ENCODE results near the gene DEUP1. TPM values are rescaled to one million over a fixed set of nuclear protein-coding genes. Genes with fewer than 3 reads are reported as not detected.

DEUP1 gene
- total RNA-seq, 3 donors from 2014 or later: not detected

- H3K4me1 Mint-ChIP-seq (ENCODE audit: low read depth): no peaks in the 10 kb centered on the region
- no peak overlapping the region for H3K4me3 Mint-ChIP-seq
- DNase-seq: no peak
- H3K9me3 Mint-ChIP-seq: peaks cover 9% of the 10 kb centered on the region
- no peak for ATAC-seq
- peaks cover 11% of the 10 kb centered on the region for H3K27me3 Mint-ChIP-seq (ENCODE audit: low read depth)
- H3K36me3 Mint-ChIP-seq (ENCODE audit: insufficient read depth): no peaks in the 10 kb centered on the region
Measured at GRCh38 chr11:93323747-93324146, 6.8 kb upstream of the DEUP1 start.

- no peak overlapping the region for H3K4me3 Mint-ChIP-seq
- H3K27me3 Mint-ChIP-seq (ENCODE audit: low read depth): peaks cover 18% of the 10 kb centered on the region
- ATAC-seq (no peak), DNase-seq (no peak)
- H3K9me3 Mint-ChIP-seq: peaks cover 2% of the 10 kb centered on the region
- H3K36me3 Mint-ChIP-seq (ENCODE audit: insufficient read depth): no peaks in the 10 kb centered on the region
- H3K4me1 Mint-ChIP-seq (ENCODE audit: low read depth): no peaks in the 10 kb centered on the region
Measured at GRCh38 chr11:93324500-93324899, 6.0 kb upstream of the DEUP1 start.

GRCh38 chr11:93326681-93327080 is 3.9 kb upstream of the DEUP1 start:
- Mint-ChIP-seq H3K4me3 (no peak overlapping the region), H3K27me3 (ENCODE audit: low read depth) (peaks cover 33% of the 10 kb centered on the region), H3K36me3 (ENCODE audit: insufficient read depth) (no peaks in the 10 kb centered on the region), H3K4me1 (ENCODE audit: low read depth) (peaks cover 6% of the 10 kb centered on the region), H3K9me3 (no peaks in the 10 kb centered on the region)
- DNase-seq (no peak), ATAC-seq (no peak)

- ATAC-seq: no peak
- no peaks in the 10 kb centered on the region for H3K9me3 Mint-ChIP-seq
- peaks cover 6% of the 10 kb centered on the region for H3K4me1 Mint-ChIP-seq (ENCODE audit: low read depth)
- H3K4me3 Mint-ChIP-seq: no peak overlapping the region
- no peaks in the 10 kb centered on the region for H3K36me3 Mint-ChIP-seq (ENCODE audit: insufficient read depth)
- DNase-seq: no peak
- H3K27me3 Mint-ChIP-seq (ENCODE audit: low read depth): peaks cover 49% of the 10 kb centered on the region
Measured at GRCh38 chr11:93329936-93330445, 551 bp upstream of the DEUP1 start.

GRCh38 chr11:93340223-93340622 is 9.7 kb downstream of the DEUP1 start:
- H3K27me3 Mint-ChIP-seq (ENCODE audit: low read depth): no peaks in the 10 kb centered on the region
- H3K4me1 Mint-ChIP-seq (ENCODE audit: low read depth): no peaks in the 10 kb centered on the region
- H3K4me3 Mint-ChIP-seq: no peak overlapping the region

GRCh38 chr11:93344855-93345333 is 14.4 kb downstream of the DEUP1 start:
- Mint-ChIP-seq H3K4me3 (no peak overlapping the region), H3K36me3 (ENCODE audit: insufficient read depth) (no peaks in the 10 kb centered on the region), H3K27me3 (ENCODE audit: low read depth) (peaks cover 6% of the 10 kb centered on the region), H3K4me1 (ENCODE audit: low read depth) (no peaks in the 10 kb centered on the region), H3K9me3 (no peaks in the 10 kb centered on the region)
- DNase-seq (no peak), ATAC-seq (no peak)

More at GRCh38 chr11:93340223-93340622, 9.7 kb downstream of the DEUP1 start:
- ATAC-seq (no peak), DNase-seq (no peak)
- Mint-ChIP-seq H3K9me3 (no peaks in the 10 kb centered on the region), H3K36me3 (ENCODE audit: insufficient read depth) (no peaks in the 10 kb centered on the region)

- H3K27me3 Mint-ChIP-seq (ENCODE audit: low read depth): peaks cover 6% of the 10 kb centered on the region
- H3K4me3 Mint-ChIP-seq: no peak overlapping the region
- no peaks in the 10 kb centered on the region for H3K4me1 Mint-ChIP-seq (ENCODE audit: low read depth)
- H3K9me3 Mint-ChIP-seq: no peaks in the 10 kb centered on the region
- no peaks in the 10 kb centered on the region for H3K36me3 Mint-ChIP-seq (ENCODE audit: insufficient read depth)
- DNase-seq (no peak), ATAC-seq (no peak)
Measured at GRCh38 chr11:93348930-93349329, 18.4 kb downstream of the DEUP1 start.

- ATAC-seq (no peak), DNase-seq (no peak)
- Mint-ChIP-seq H3K27me3 (ENCODE audit: low read depth) (peaks cover 6% of the 10 kb centered on the region), H3K4me3 (no peak overlapping the region), H3K4me1 (ENCODE audit: low read depth) (no peaks in the 10 kb centered on the region), H3K36me3 (ENCODE audit: insufficient read depth) (no peaks in the 10 kb centered on the region), H3K9me3 (peaks cover 5% of the 10 kb centered on the region)
Measured at GRCh38 chr11:93350835-93351234, 20.3 kb downstream of the DEUP1 start.

- no peak overlapping the region for H3K4me3 Mint-ChIP-seq
- no peaks in the 10 kb centered on the region for H3K36me3 Mint-ChIP-seq (ENCODE audit: insufficient read depth)
- no peaks in the 10 kb centered on the region for H3K4me1 Mint-ChIP-seq (ENCODE audit: low read depth)
- peaks cover 14% of the 10 kb centered on the region for H3K9me3 Mint-ChIP-seq
- DNase-seq (no peak), ATAC-seq (no peak)
- peaks cover 3% of the 10 kb centered on the region for H3K27me3 Mint-ChIP-seq (ENCODE audit: low read depth)
Measured at GRCh38 chr11:93359396-93359795, 28.9 kb downstream of the DEUP1 start.

GRCh38 chr11:93361435-93361834 is 30.9 kb downstream of the DEUP1 start:
- H3K27me3 Mint-ChIP-seq (ENCODE audit: low read depth): peaks cover 3% of the 10 kb centered on the region
- peaks cover 13% of the 10 kb centered on the region for H3K9me3 Mint-ChIP-seq
- H3K4me1 Mint-ChIP-seq (ENCODE audit: low read depth): no peaks in the 10 kb centered on the region
- no peaks in the 10 kb centered on the region for H3K36me3 Mint-ChIP-seq (ENCODE audit: insufficient read depth)
- no peak for ATAC-seq
- H3K4me3 Mint-ChIP-seq: no peak overlapping the region
- DNase-seq: no peak

- ATAC-seq: no peak
- Mint-ChIP-seq H3K36me3 (ENCODE audit: insufficient read depth) (no peaks in the 10 kb centered on the region), H3K4me1 (ENCODE audit: low read depth) (no peaks in the 10 kb centered on the region), H3K27me3 (ENCODE audit: low read depth) (no peaks in the 10 kb centered on the region), H3K4me3 (no peak overlapping the region), H3K9me3 (peaks cover 17% of the 10 kb centered on the region)
- DNase-seq: no peak
Measured at GRCh38 chr11:93368022-93368421, 37.5 kb downstream of the DEUP1 start.

GRCh38 chr11:93370260-93370659 is 39.7 kb downstream of the DEUP1 start:
- no peak for ATAC-seq
- H3K27me3 Mint-ChIP-seq (ENCODE audit: low read depth): no peaks in the 10 kb centered on the region

GRCh38 chr11:93389737-93390136 is 59.2 kb downstream of the DEUP1 start:
- DNase-seq: no peak
- Mint-ChIP-seq H3K4me1 (ENCODE audit: low read depth) (no peaks in the 10 kb centered on the region), H3K4me3 (no peak overlapping the region), H3K36me3 (ENCODE audit: insufficient read depth) (no peaks in the 10 kb centered on the region), H3K27me3 (ENCODE audit: low read depth) (peaks cover 4% of the 10 kb centered on the region), H3K9me3 (no peaks in the 10 kb centered on the region)
- ATAC-seq: no peak

More at GRCh38 chr11:93370260-93370659, 39.7 kb downstream of the DEUP1 start:
- peaks cover 17% of the 10 kb centered on the region for H3K9me3 Mint-ChIP-seq
- H3K4me1 Mint-ChIP-seq (ENCODE audit: low read depth): no peaks in the 10 kb centered on the region
- no peak for DNase-seq
- no peaks in the 10 kb centered on the region for H3K36me3 Mint-ChIP-seq (ENCODE audit: insufficient read depth)
- no peak overlapping the region for H3K4me3 Mint-ChIP-seq

- Mint-ChIP-seq H3K27me3 (ENCODE audit: low read depth) (peaks cover 4% of the 10 kb centered on the region), H3K36me3 (ENCODE audit: insufficient read depth) (no peaks in the 10 kb centered on the region), H3K9me3 (no peaks in the 10 kb centered on the region), H3K4me1 (ENCODE audit: low read depth) (no peaks in the 10 kb centered on the region), H3K4me3 (no peak overlapping the region)
- DNase-seq: no peak
- no peak for ATAC-seq
Measured at GRCh38 chr11:93392867-93393266, 62.3 kb downstream of the DEUP1 start.

- Mint-ChIP-seq H3K9me3 (no peaks in the 10 kb centered on the region), H3K27me3 (ENCODE audit: low read depth) (peaks cover 4% of the 10 kb centered on the region), H3K4me3 (no peak overlapping the region), H3K4me1 (ENCODE audit: low read depth) (no peaks in the 10 kb centered on the region), H3K36me3 (ENCODE audit: insufficient read depth) (no peaks in the 10 kb centered on the region)
- no peak for ATAC-seq
- no peak for DNase-seq
Measured at GRCh38 chr11:93393386-93393785, 62.8 kb downstream of the DEUP1 start.

GRCh38 chr11:93394488-93394887 is 63.9 kb downstream of the DEUP1 start:
- H3K36me3 Mint-ChIP-seq (ENCODE audit: insufficient read depth): no peaks in the 10 kb centered on the region
- H3K27me3 Mint-ChIP-seq (ENCODE audit: low read depth): no peaks in the 10 kb centered on the region
- no peak for ATAC-seq
- H3K4me1 Mint-ChIP-seq (ENCODE audit: low read depth): no peaks in the 10 kb centered on the region
- H3K9me3 Mint-ChIP-seq: no peaks in the 10 kb centered on the region
- no peak for DNase-seq
- no peak overlapping the region for H3K4me3 Mint-ChIP-seq

Data from activated T-cell treated with anti-CD3 and anti-CD28 coated beads, Interleukin-2, amount 50 U/mL, for 4 hours (primary cell).